K562 (cell line): ENCODE measurements around the gene TDRD6. TPM values are rescaled to one million over a fixed set of nuclear protein-coding genes. Genes with fewer than 3 reads are reported as not detected.
A peak's percentile ranks its signal among the peaks of the same experiment; 100 is the strongest.

ENCODE experiments used
- CHCHD3 ChIP-seq: fragments of 250-450 bp; sonication (Bioruptor Pico); IDR thresholded peaks from 2 replicates; pipeline ENCODE4 v2.1.2; 2022; ENCODE audit warnings: mild to moderate bottlenecking
- FOXK2 ChIP-seq, 2 experiments: fragments of 450-650 bp; IDR thresholded peaks in 1 of 2; conservative IDR thresholded peaks in 1 of 2; 2 replicates each; pipeline ENCODE4 v1.6.1; 2016; ENCODE audit warnings: low read depth in 2 of 2, mild to moderate bottlenecking in 1 of 2
- HNRNPLL ChIP-seq: fragments of 200-400 bp; formaldehyde crosslinking; IDR thresholded peaks from 2 replicates; pipeline ENCODE4 v1.6.1; 2017; ENCODE audit warnings: low read length, low read depth, mild to moderate bottlenecking; ENCODE audit not compliant: poor library complexity, severe bottlenecking
- LARP7 ChIP-seq: fragments of 450-650 bp; IDR thresholded peaks from 2 replicates; pipeline ENCODE4 v1.6.1; 2016
- NRF1 ChIP-seq, 2 experiments: fragments of 450-650 bp; IDR thresholded peaks in 1 of 2; conservative IDR thresholded peaks in 1 of 2; 2 replicates each; pipeline ENCODE4 v1.6.1; 2014; ENCODE audit warnings: mild to moderate bottlenecking in 2 of 2
- PCBP2 ChIP-seq: fragments of 200-400 bp; formaldehyde crosslinking; IDR thresholded peaks from 2 replicates; pipeline ENCODE4 v1.6.1; 2018; ENCODE audit warnings: low read length, low read depth, mild to moderate bottlenecking, moderate library complexity; ENCODE audit not compliant: poor library complexity, severe bottlenecking
- PHF8 ChIP-seq: fragments of 200-600 bp; sonication (generic); IDR thresholded peaks from 2 replicates; pipeline ENCODE4 v1.6.1; 2012; ENCODE audit warnings: mixed run types, mild to moderate bottlenecking, inconsistent platforms, low read length, moderate library complexity, borderline replicate concordance
- POLR2AphosphoS2 ChIP-seq: IDR thresholded peaks from 2 replicates; pipeline ENCODE4 v1.6.1; 2012; ENCODE audit warnings: low read length, improper control_type of control experiment
- PPARD ChIP-seq: fragments of 250-450 bp; sonication (Bioruptor Pico); IDR thresholded peaks from 2 replicates; pipeline ENCODE4 v1.8.0; 2022; ENCODE audit warnings: inconsistent platforms, mild to moderate bottlenecking, moderate library complexity
- RBM15 ChIP-seq: fragments of 200-400 bp; formaldehyde crosslinking; IDR thresholded peaks from 2 replicates; pipeline ENCODE4 v1.6.1; 2018; ENCODE audit warnings: mild to moderate bottlenecking, low read length, moderate library complexity; ENCODE audit not compliant: insufficient read depth
- TAF1 ChIP-seq: IDR thresholded peaks from 2 replicates; pipeline ENCODE4 v1.6.1; 2011; ENCODE audit warnings: mild to moderate bottlenecking, low read length, moderate library complexity; ENCODE audit not compliant: insufficient read depth, control insufficient read depth, severe bottlenecking; ENCODE audit errors: extremely low read depth
- TARDBP ChIP-seq: fragments of 450-650 bp; IDR thresholded peaks from 2 replicates; pipeline ENCODE4 v1.6.1; 2016
- TEAD2 ChIP-seq: fragments of 450-650 bp; IDR thresholded peaks from 2 replicates; pipeline ENCODE4 v1.6.1; 2016; ENCODE audit warnings: missing genetic modification characterization, control low read depth, missing compliant biosample characterization
- ZBTB7A ChIP-seq: IDR thresholded peaks from 2 replicates; pipeline ENCODE4 v1.6.1; 2011; ENCODE audit warnings: low read depth, mild to moderate bottlenecking, low read length, moderate library complexity, borderline replicate concordance; ENCODE audit not compliant: control insufficient read depth
- ZKSCAN8 ChIP-seq: fragments of 200-800 bp; sonication (Bioruptor generic); IDR thresholded peaks from 2 replicates; pipeline ENCODE4 v1.6.1; 2016; ENCODE audit warnings: missing genetic modification characterization, missing compliant biosample characterization
- ZNF274 ChIP-seq: IDR thresholded peaks from 2 replicates; pipeline ENCODE4 v1.6.1; 2011; ENCODE audit warnings: low read depth, mild to moderate bottlenecking, low read length, moderate library complexity, borderline replicate concordance
- ZNF3 ChIP-seq: fragments of 250-450 bp; sonication (Bioruptor Pico); IDR thresholded peaks from 2 replicates; pipeline ENCODE4 v1.5.0; 2021; ENCODE audit warnings: mild to moderate bottlenecking, moderate library complexity
- ZNF699 ChIP-seq: fragments of 250-450 bp; sonication (Bioruptor Pico); IDR thresholded peaks from 2 replicates; pipeline ENCODE4 v1.8.0; 2021; ENCODE audit warnings: mild to moderate bottlenecking, moderate library complexity; ENCODE audit not compliant: insufficient replicate concordance
- polyA plus RNA-seq, 8 experiments: library from polyadenylated mRNA; depleted of rRNA in 4 of 8; stranded (reverse) in 5 of 8; unstranded in 3 of 8; fragments of >200 nt; fragmentation: Nextera tagmentation in 2 of 8; fragmentation: Illumina TruSeq in 1 of 8; extraction: Ambion mirVana in 2 of 8; extraction: Trizol in 1 of 8; gene quantifications; 2 replicates each; pipeline versions ENCODE4 v1.2.1 to v1.2.3, GENCODE V29; 2011 to 2014; ENCODE audit warnings: inconsistent platforms in 1 of 8, missing spikeins in 1 of 8
- total RNA-seq, 7 experiments: library from RNA; depleted of rRNA in 6 of 7; stranded (reverse); fragments of >200 nt in 6 of 7; fragmentation: Illumina TruSeq in 2 of 7; extraction: Trizol in 2 of 7; gene quantifications; 2 replicates each; pipeline versions ENCODE4 v1.2.1 to v1.2.3, GENCODE V29; 2011 to 2021; ENCODE audit warnings: low replicate concordance in 1 of 7
- TF ChIP-seq, protein P1 (sequence below): sonication (generic); formaldehyde crosslinking; IDR thresholded peaks from 2 replicates; pipeline ENCODE4 v1.8.1; 2023; ENCODE audit warnings: mild to moderate bottlenecking, missing genetic modification reagents
- TF ChIP-seq, protein P2 (sequence below): fragments of 250-450 bp; sonication (Bioruptor Pico); IDR thresholded peaks from 2 replicates; pipeline ENCODE4 v1.9.0; 2021; ENCODE audit warnings: mild to moderate bottlenecking
- TF ChIP-seq, protein P3 (sequence below): fragments of 450-650 bp; formaldehyde crosslinking; IDR thresholded peaks from 2 replicates; pipeline ENCODE4 v1.4.0; 2020; ENCODE audit warnings: mild to moderate bottlenecking
- TF ChIP-seq, protein P4 (sequence below), 2 experiments: IDR thresholded peaks; 2 replicates each; pipeline ENCODE4 v1.6.1; 2012; ENCODE audit warnings: improper control_type of control experiment in 2 of 2, low read depth in 2 of 2, low read length in 2 of 2, borderline replicate concordance in 1 of 2

The TDRD6 gene
- total and polyA plus RNA-seq, 9 of the 15 experiments (the other 6 are each of a cell fraction or from before 2014, with no cell fraction given): under 0.01 to 0.53 (median 0.14) TPM; not detected in 1

DNA sequence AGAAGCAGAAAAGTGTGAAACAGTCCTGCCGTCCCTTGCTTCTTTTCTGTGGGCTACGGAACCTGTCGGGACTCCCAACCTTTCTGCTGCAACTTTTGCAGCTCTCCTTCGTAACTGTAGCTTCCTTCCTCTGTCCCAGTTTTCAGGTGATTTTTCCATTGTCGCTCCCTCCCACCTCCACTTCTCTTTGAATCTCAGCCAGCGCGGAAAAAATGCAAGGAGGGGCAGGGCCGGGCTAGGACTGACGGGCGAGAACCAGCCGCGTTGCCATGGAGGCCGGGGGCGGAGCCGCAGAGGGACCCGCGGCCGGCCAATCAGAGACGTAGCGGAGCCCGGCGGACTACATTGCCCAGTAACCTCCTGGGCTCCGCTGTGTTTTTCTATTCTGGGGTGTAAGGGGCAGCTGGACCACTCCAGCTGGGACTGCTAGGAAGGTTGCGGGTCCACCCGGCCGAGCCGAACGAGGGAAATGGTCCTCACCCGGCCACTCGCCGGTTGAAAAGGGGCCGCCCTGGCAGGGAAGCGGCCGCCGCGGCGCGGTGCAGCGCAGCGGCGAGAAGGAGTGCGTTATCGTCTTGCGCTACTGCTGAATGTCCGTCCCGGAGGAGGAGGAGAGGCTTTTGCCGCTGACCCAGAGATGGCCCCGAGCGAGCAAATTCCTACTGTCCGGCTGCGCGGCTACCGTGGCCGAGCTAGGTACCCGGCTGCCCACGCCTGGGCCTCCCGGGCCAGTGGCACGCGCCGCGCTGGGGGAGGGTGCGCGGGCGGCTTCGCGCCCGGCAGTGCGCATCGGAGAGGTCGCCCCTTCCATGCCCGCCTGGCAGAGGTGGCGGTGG is 34.9 kb upstream of the TDRD6 start, which contains the start of the genes CYP39A1 and SLC25A27 (continued):
- no peak for TF ChIP-seq PCBP2
- no peak for TF ChIP-seq TEAD2
- TF ChIP-seq PHF8: no peak
- TF ChIP-seq ZKSCAN8 (CRISPR knock-in tag): no peak
- TF ChIP-seq ZNF699 (CRISPR knock-in tag): no peak
- TF ChIP-seq, protein P1, sequence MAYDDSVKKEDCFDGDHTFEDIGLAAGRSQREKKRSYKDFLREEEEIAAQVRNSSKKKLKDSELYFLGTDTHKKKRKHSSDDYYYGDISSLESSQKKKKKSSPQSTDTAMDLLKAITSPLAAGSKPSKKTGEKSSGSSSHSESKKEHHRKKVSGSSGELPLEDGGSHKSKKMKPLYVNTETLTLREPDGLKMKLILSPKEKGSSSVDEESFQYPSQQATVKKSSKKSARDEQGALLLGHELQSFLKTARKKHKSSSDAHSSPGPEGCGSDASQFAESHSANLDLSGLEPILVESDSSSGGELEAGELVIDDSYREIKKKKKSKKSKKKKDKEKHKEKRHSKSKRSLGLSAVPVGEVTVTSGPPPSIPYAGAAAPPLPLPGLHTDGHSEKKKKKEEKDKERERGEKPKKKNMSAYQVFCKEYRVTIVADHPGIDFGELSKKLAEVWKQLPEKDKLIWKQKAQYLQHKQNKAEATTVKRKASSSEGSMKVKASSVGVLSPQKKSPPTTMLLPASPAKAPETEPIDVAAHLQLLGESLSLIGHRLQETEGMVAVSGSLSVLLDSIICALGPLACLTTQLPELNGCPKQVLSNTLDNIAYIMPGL (CRISPR knock-in tag): no peak
- no peak for TF ChIP-seq TAF1
- no peak for TF ChIP-seq ZBTB7A
- no peak for TF ChIP-seq POLR2AphosphoS2
- TF ChIP-seq CHCHD3: no peak
- no peak for TF ChIP-seq PPARD
- TF ChIP-seq ZNF274: no peak
- TF ChIP-seq, protein P2, sequence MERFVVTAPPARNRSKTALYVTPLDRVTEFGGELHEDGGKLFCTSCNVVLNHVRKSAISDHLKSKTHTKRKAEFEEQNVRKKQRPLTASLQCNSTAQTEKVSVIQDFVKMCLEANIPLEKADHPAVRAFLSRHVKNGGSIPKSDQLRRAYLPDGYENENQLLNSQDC (CRISPR knock-in tag): no peak
- TF ChIP-seq, protein P3, sequence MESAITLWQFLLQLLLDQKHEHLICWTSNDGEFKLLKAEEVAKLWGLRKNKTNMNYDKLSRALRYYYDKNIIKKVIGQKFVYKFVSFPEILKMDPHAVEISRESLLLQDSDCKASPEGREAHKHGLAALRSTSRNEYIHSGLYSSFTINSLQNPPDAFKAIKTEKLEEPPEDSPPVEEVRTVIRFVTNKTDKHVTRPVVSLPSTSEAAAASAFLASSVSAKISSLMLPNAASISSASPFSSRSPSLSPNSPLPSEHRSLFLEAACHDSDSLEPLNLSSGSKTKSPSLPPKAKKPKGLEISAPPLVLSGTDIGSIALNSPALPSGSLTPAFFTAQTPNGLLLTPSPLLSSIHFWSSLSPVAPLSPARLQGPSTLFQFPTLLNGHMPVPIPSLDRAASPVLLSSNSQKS (CRISPR knock-in tag): no peak
- no peak for TF ChIP-seq RBM15
- TF ChIP-seq NRF1 (conservative IDR thresholded peaks at IDR 0.05 in 1 of 2, IDR thresholded peaks at IDR 0.05 in 1 of 2): peak; percentile 71 to 74
- TF ChIP-seq HNRNPLL: peak; percentile 71
- TF ChIP-seq, protein P4, sequence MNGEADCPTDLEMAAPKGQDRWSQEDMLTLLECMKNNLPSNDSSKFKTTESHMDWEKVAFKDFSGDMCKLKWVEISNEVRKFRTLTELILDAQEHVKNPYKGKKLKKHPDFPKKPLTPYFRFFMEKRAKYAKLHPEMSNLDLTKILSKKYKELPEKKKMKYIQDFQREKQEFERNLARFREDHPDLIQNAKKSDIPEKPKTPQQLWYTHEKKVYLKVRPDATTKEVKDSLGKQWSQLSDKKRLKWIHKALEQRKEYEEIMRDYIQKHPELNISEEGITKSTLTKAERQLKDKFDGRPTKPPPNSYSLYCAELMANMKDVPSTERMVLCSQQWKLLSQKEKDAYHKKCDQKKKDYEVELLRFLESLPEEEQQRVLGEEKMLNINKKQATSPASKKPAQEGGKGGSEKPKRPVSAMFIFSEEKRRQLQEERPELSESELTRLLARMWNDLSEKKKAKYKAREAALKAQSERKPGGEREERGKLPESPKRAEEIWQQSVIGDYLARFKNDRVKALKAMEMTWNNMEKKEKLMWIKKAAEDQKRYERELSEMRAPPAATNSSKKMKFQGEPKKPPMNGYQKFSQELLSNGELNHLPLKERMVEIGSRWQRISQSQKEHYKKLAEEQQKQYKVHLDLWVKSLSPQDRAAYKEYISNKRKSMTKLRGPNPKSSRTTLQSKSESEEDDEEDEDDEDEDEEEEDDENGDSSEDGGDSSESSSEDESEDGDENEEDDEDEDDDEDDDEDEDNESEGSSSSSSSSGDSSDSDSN (IDR thresholded peaks at IDR 0.05; ENCODE audit: borderline replicate concordance in 1 of 2, low read depth in 2 of 2, low read length in 2 of 2): 0 out of 4 replicates have a peak, but pooled peaks of 1 of the 2 experiments have one; percentile 46
- no peak for TF ChIP-seq LARP7
- TF ChIP-seq FOXK2 (conservative IDR thresholded peaks at IDR 0.05 in 1 of 2, IDR thresholded peaks at IDR 0.05 in 1 of 2; ENCODE audit: low read depth in 2 of 2): no peak
- no peak for TF ChIP-seq ZNF3 (CRISPR knock-in tag)
- TF ChIP-seq TARDBP: no peak
